Spleen (tissue), 7 donors: ENCODE data around the gene HECW1.

Experiments
- CTCF ChIP-seq, 11 experiments: fragments of 200-600 bp in 7 of 11; fragments of 450-650 bp in 4 of 11; sonication (generic) in 4 of 11; IDR thresholded peaks in 8 of 11; conservative IDR thresholded peaks in 3 of 11; 1 replicate in 7 of 11; 2 replicates in 4 of 11; pipeline versions ENCODE4 v1.4.0 to v1.8.0; 2016 to 2021; ENCODE audit warnings: antibody characterized with exemption in 11 of 11, inconsistent platforms in 4 of 11, mild to moderate bottlenecking in 1 of 11
- POLR2A ChIP-seq, 3 donors: fragments of 450-650 bp; IDR thresholded peaks; one replicate each; pipeline ENCODE4 v1.5.1; 2017; ENCODE audit warnings: antibody characterized with exemption in 3 of 3, mild to moderate bottlenecking in 1 of 3
- POLR2AphosphoS5 ChIP-seq, 3 donors: sonication (generic); formaldehyde crosslinking; IDR thresholded peaks; one replicate each; pipeline ENCODE4 v1.5.1; 2017; ENCODE audit warnings: antibody characterized with exemption in 3 of 3
- donor health status: DM: no; HTN: no; CAD: no; lungs with moderate emphysema.
- donor health status: DM: no; HTN: no; CAD: no.
- donor health status: DM: no; HTN: no; CAD: no.

- TF ChIP-seq POLR2A (IDR thresholded peaks at IDR 0.05) (no peak), CTCF (IDR thresholded peaks at IDR 0.05 in 8 of 11, conservative IDR thresholded peaks at IDR 0.05 in 3 of 11) (no peak), POLR2AphosphoS5 (IDR thresholded peaks at IDR 0.05) (no peak)
These were observed 58.1 kb downstream of the HECW1 start for GRCh38 chr7:43170571-43170970.
